Psoas muscle (tissue), 8 donors: ENCODE results near the gene DZIP1. TPM values are rescaled to one million over a fixed set of nuclear protein-coding genes. Genes with fewer than 3 reads are reported as not detected.
A peak's percentile ranks its signal among the peaks of the same experiment; 100 is the strongest.

Experiments used
- ATAC-seq, 4 donors: fragments of 200-7000 bp; cut with Tn5 transposase; one replicate each; pipeline ENCODE4 v1.9.1; 2020; ENCODE audit warnings: moderate library complexity in 3 of 4, mild to moderate bottlenecking in 2 of 4
- DNase-seq, 2 donors: peaks; one replicate each; pipeline ENCODE4 v3.0.0-alpha.2; 2020
- H3K27ac ChIP-seq: fragments of 200-600 bp; one replicate; pipeline ENCODE4 v1.8.0; 2022
- H3K27me3 ChIP-seq, 3 donors: fragments of 200-600 bp in 1 of 3; one replicate each; pipeline versions ENCODE4 v1.6.1 to v1.8.0; 2013 to 2022; ENCODE audit warnings: low read length in 2 of 3, mild to moderate bottlenecking in 2 of 3, moderate library complexity in 1 of 3; ENCODE audit not compliant: insufficient read depth in 3 of 3
- H3K36me3 ChIP-seq, 2 donors: fragments of 200-600 bp in 1 of 2; one replicate each; pipeline versions ENCODE4 v1.6.1 to v1.8.0; 2013 to 2022; ENCODE audit warnings: low read depth in 1 of 2, mild to moderate bottlenecking in 1 of 2, moderate library complexity in 1 of 2; ENCODE audit not compliant: insufficient read depth in 1 of 2
- H3K4me1 ChIP-seq: fragments of 200-600 bp; one replicate; pipeline ENCODE4 v1.8.0; 2022
- H3K4me3 ChIP-seq: fragments of 200-600 bp; one replicate; pipeline ENCODE4 v1.8.0; 2022; ENCODE audit warnings: mild to moderate bottlenecking
- H3K9me3 ChIP-seq: fragments of 200-600 bp; one replicate; pipeline ENCODE4 v1.8.0; 2022
- CTCF ChIP-seq: fragments of 200-600 bp; IDR thresholded peaks from one replicate; pipeline ENCODE4 v1.8.0; 2022; ENCODE audit warnings: antibody characterized with exemption
- WGBS, 3 donors: extraction: QIAGEN DNeasy Blood & Tissue Kit; methylation state at CpG; one replicate each; pipeline versions ENCODE4 v1.1.6 to v1.1.7; 2013; 5-methylcytosine and 5-hydroxymethylcytosine counted together
- intact Hi-C, 2 donors: fragments of 100-400 bp; cut with DNase I; formaldehyde crosslinking; loops; one replicate each; pipeline versions ENCODE4 v1.11.0 to v1.14.2; 2022
- polyA plus RNA-seq, 3 donors: library from polyadenylated mRNA; stranded (reverse); fragments of 200-250 nt; gene quantifications; one replicate each; pipeline ENCODE4 v1.2.3, GENCODE V29; 2013
- total RNA-seq, 4 donors: library from RNA; stranded (reverse); fragmentation: NEBNext Ultra II Directional in 2 of 4; extraction: Animal tissue kit (Norgen Biotek cat#: 25700) in 2 of 4; gene quantifications; one replicate each; pipeline versions ENCODE4 v1.2.1 to v1.2.4, GENCODE V29; 2021 to 2023
- donor health status: healthy with polysubstance abuse.
- donor health status: DM: no; HTN: no; CAD: no; lungs with moderate emphysema.
- donor health status: Bipolar disorder and iron deficiency.
- donor health status: healthy.
- donor health status: DM: yes; HTN: yes; CAD: no.
- donor health status: DM: no; HTN: no; CAD: no.
- donor health status: DM: no; HTN: no; CAD: no.
- donor health status: DM: yes; HTN: yes; CAD: no.

DZIP1 gene
- total and polyA plus RNA-seq, 7 donors: 0.70 to 2.9 (median 1.8) TPM

- ATAC-seq (no peak), DNase-seq (no peak)
- WGBS, 3 donors: 95 to 96% (median 96%) methylated on average over 7 of the region's 7 CpGs
- H3K36me3 ChIP-seq: no peaks in the 10 kb centered on the region
- no peak overlapping the region for H3K4me3 ChIP-seq
- no peaks in the 10 kb centered on the region for H3K27me3 ChIP-seq
- no peaks in the 10 kb centered on the region for H3K4me1 ChIP-seq
- no peaks in the 10 kb centered on the region for H3K9me3 ChIP-seq
- TF ChIP-seq CTCF: no peak
- intact Hi-C loops: no loop called here
- H3K27ac ChIP-seq: no peak overlapping the region
Measured at GRCh38 chr13:95614641-95615245, 29.8 kb downstream of the DZIP1 start.

DNA sequence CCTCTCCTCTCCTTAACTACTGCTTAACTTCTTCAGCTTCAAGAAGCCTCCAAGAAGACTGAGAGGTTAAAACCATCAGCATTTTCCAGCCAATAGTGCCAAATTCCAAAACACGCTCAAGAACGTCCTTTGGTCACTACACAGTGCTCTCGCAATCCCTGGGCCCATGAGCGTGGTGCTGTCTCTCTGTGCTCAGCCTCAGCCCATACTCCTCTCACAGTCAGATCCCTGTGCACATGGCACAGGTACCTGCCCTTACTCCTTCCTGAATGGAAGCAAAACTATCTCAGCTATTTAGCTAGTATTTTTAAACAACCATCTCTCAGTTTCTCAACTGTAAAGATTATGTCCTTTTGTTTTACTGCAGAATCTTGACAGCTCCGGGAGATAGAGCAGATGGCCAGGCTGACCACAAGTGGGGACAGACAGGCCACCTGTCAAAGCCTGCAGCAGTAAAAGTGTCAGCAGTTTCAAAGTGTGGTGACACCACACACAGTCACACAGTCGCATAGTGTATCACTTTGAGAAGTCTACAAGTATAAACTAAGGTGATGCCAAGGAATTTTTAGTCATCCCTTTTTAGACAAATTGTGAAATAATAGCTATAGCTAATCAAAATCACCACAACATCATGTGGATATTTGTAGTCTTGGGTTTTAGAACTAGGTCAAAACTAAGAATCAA lies 35.7 kb downstream of the DZIP1 start:
- no peak for TF ChIP-seq CTCF
- DNase-seq: no peak
- Histone ChIP-seq H3K4me3 (no peak overlapping the region), H3K9me3 (no peaks in the 10 kb centered on the region), H3K36me3 (no peaks in the 10 kb centered on the region), H3K27ac (no peak overlapping the region), H3K4me1 (no peaks in the 10 kb centered on the region), H3K27me3 (no peaks in the 10 kb centered on the region)
- peak in 2 of 4 donors; percentile 51 to 87 for ATAC-seq
- 53 to 64% (median 54%) methylated on average over 6 of the region's 6 CpGs for WGBS, 3 donors
- intact Hi-C loops: no loop called here

GRCh38 chr13:95607366-95607765 lies 37.1 kb downstream of the DZIP1 start:
- DNase-seq: no peak
- 24 to 40% (median 29%) methylated on average over 1 of the region's 1 CpG for WGBS, 3 donors
- Histone ChIP-seq H3K27ac (no peak overlapping the region), H3K27me3 (no peaks in the 10 kb centered on the region), H3K4me3 (no peak overlapping the region), H3K36me3 (no peaks in the 10 kb centered on the region), H3K9me3 (no peaks in the 10 kb centered on the region), H3K4me1 (no peaks in the 10 kb centered on the region)
- no peak for ATAC-seq
- intact Hi-C loops: no loop called here
- TF ChIP-seq CTCF: no peak

GRCh38 chr13:95605448-95606125 lies 38.9 kb downstream of the DZIP1 start:
- Histone ChIP-seq H3K9me3 (no peaks in the 10 kb centered on the region), H3K27ac (no peak overlapping the region), H3K4me1 (no peaks in the 10 kb centered on the region), H3K27me3 (no peaks in the 10 kb centered on the region), H3K36me3 (no peaks in the 10 kb centered on the region), H3K4me3 (no peak overlapping the region)
- WGBS, 3 donors: 90 to 95% (median 92%) methylated on average over 3 of the region's 3 CpGs
- ATAC-seq (no peak), DNase-seq (no peak)
- no peak for TF ChIP-seq CTCF
- intact Hi-C loops: no loop called here
